ENCODE measurements around the gene SHISA6.

Gene SHISA6

GRCh38 chr17:11601661-11602060 is 360.6 kb downstream of the SHISA6 start:
- no CpG with 5 or more reads among the region's 5 CpGs for WGBS (ENCODE audit: extremely low coverage, insufficient coverage, insufficient read length)
- H3K23ac ChIP-seq (ENCODE audit: low read length) = no peak overlapping the region
- H2AK5ac ChIP-seq (ENCODE audit: low read length) = no peak overlapping the region
- no peaks in the 10 kb centered on the region for H3K36me3 ChIP-seq (ENCODE audit: control insufficient read depth in 1 of 2, insufficient read depth in 2 of 2, low read length in 2 of 2)
- H3K4me2 ChIP-seq (ENCODE audit: low read length) = no peak overlapping the region
- no peak overlapping the region for H2AFZ ChIP-seq (ENCODE audit: insufficient read depth, low read length, poor library complexity)
- no peak overlapping the region for H3K18ac ChIP-seq (ENCODE audit: low read length)
- H2BK5ac ChIP-seq (ENCODE audit: low read depth, low read length, poor library complexity) = no peak overlapping the region
- H4K12ac ChIP-seq (ENCODE audit: low read depth, low read length) = no peak overlapping the region
- H3K4me1 ChIP-seq (ENCODE audit: control insufficient read depth in 1 of 2, insufficient read depth in 2 of 2, low read length in 2 of 2) = no peaks in the 10 kb centered on the region
- no peak overlapping the region for H2BK12ac ChIP-seq (ENCODE audit: low read length)
- H3K79me1 ChIP-seq (ENCODE audit: low read length) = no peaks in the 10 kb centered on the region
- H3K27me3 ChIP-seq (ENCODE audit: insufficient read depth, low read length) = no peaks in the 10 kb centered on the region
- no peak overlapping the region for H2BK120ac ChIP-seq (ENCODE audit: insufficient read depth, low read length, poor library complexity)
- H3K9ac ChIP-seq (ENCODE audit: low read length) = no peak overlapping the region
- no peak overlapping the region for H3K4me3 ChIP-seq (ENCODE audit: low read depth, low read length)
- H3K9me3 ChIP-seq (ENCODE audit: insufficient read depth, low read depth, low read length) = peaks cover 2% of the 10 kb centered on the region
- H4K91ac ChIP-seq (ENCODE audit: low read depth, low read length) = no peak overlapping the region
- H3K79me2 ChIP-seq (ENCODE audit: control insufficient read depth, insufficient read depth, low read length, poor library complexity) = no peaks in the 10 kb centered on the region
- no peak for DNase-seq
- no peak overlapping the region for H4K8ac ChIP-seq (ENCODE audit: low read depth, low read length)
- no peak overlapping the region for H3K27ac ChIP-seq (ENCODE audit: low read depth, low read length)
- H3K14ac ChIP-seq (ENCODE audit: low read length) = no peak overlapping the region
- H3K4ac ChIP-seq (ENCODE audit: low read depth, low read length) = no peak overlapping the region

GRCh38 chr17:11608396-11608795 is 367.4 kb downstream of the SHISA6 start:
- no peak overlapping the region for H4K8ac ChIP-seq (ENCODE audit: low read depth, low read length)
- no peak overlapping the region for H3K4me3 ChIP-seq (ENCODE audit: low read depth, low read length)
- H3K18ac ChIP-seq (ENCODE audit: low read length) = no peak overlapping the region
- DNase-seq = no peak
- no peak overlapping the region for H2AK5ac ChIP-seq (ENCODE audit: low read length)
- H3K27me3 ChIP-seq (ENCODE audit: insufficient read depth, low read length) = no peaks in the 10 kb centered on the region
- no peak overlapping the region for H2BK5ac ChIP-seq (ENCODE audit: low read depth, low read length, poor library complexity)
- H3K4me2 ChIP-seq (ENCODE audit: low read length) = no peak overlapping the region
- H3K9ac ChIP-seq (ENCODE audit: low read length) = no peak overlapping the region
- H2AFZ ChIP-seq (ENCODE audit: insufficient read depth, low read length, poor library complexity) = no peak overlapping the region
- no peak overlapping the region for H2BK120ac ChIP-seq (ENCODE audit: insufficient read depth, low read length, poor library complexity)
- no CpG with 5 or more reads among the region's 6 CpGs for WGBS (ENCODE audit: extremely low coverage, insufficient coverage, insufficient read length)
- H4K12ac ChIP-seq (ENCODE audit: low read depth, low read length) = no peak overlapping the region
- H3K27ac ChIP-seq (ENCODE audit: low read depth, low read length) = no peak overlapping the region
- no peak overlapping the region for H3K14ac ChIP-seq (ENCODE audit: low read length)
- no peaks in the 10 kb centered on the region for H3K4me1 ChIP-seq (ENCODE audit: control insufficient read depth in 1 of 2, insufficient read depth in 2 of 2, low read length in 2 of 2)
- H3K4ac ChIP-seq (ENCODE audit: low read depth, low read length) = no peak overlapping the region
- no peak overlapping the region for H3K23ac ChIP-seq (ENCODE audit: low read length)
- H2BK12ac ChIP-seq (ENCODE audit: low read length) = no peak overlapping the region
- no peaks in the 10 kb centered on the region for H3K79me2 ChIP-seq (ENCODE audit: control insufficient read depth, insufficient read depth, low read length, poor library complexity)
- no peaks in the 10 kb centered on the region for H3K79me1 ChIP-seq (ENCODE audit: low read length)
- H4K91ac ChIP-seq (ENCODE audit: low read depth, low read length) = no peak overlapping the region
- peaks cover 2% of the 10 kb centered on the region for H3K9me3 ChIP-seq (ENCODE audit: insufficient read depth, low read depth, low read length)
- no peaks in the 10 kb centered on the region for H3K36me3 ChIP-seq (ENCODE audit: control insufficient read depth in 1 of 2, insufficient read depth in 2 of 2, low read length in 2 of 2)

- H3K4me3 ChIP-seq (ENCODE audit: low read depth, low read length) = no peak overlapping the region
- H3K4me2 ChIP-seq (ENCODE audit: low read length) = no peak overlapping the region
- no CpG with 5 or more reads among the region's 6 CpGs for WGBS (ENCODE audit: extremely low coverage, insufficient coverage, insufficient read length)
- H3K79me1 ChIP-seq (ENCODE audit: low read length) = no peaks in the 10 kb centered on the region
- H2BK120ac ChIP-seq (ENCODE audit: insufficient read depth, low read length, poor library complexity) = no peak overlapping the region
- no peak overlapping the region for H4K91ac ChIP-seq (ENCODE audit: low read depth, low read length)
- H3K9me3 ChIP-seq (ENCODE audit: insufficient read depth, low read depth, low read length) = peaks cover 2% of the 10 kb centered on the region
- no peaks in the 10 kb centered on the region for H3K79me2 ChIP-seq (ENCODE audit: control insufficient read depth, insufficient read depth, low read length, poor library complexity)
- H2AFZ ChIP-seq (ENCODE audit: insufficient read depth, low read length, poor library complexity) = no peak overlapping the region
- no peak overlapping the region for H3K18ac ChIP-seq (ENCODE audit: low read length)
- H2AK5ac ChIP-seq (ENCODE audit: low read length) = no peak overlapping the region
- no peak overlapping the region for H3K27ac ChIP-seq (ENCODE audit: low read depth, low read length)
- no peaks in the 10 kb centered on the region for H3K36me3 ChIP-seq (ENCODE audit: control insufficient read depth in 1 of 2, insufficient read depth in 2 of 2, low read length in 2 of 2)
- no peak overlapping the region for H4K8ac ChIP-seq (ENCODE audit: low read depth, low read length)
- H3K4me1 ChIP-seq (ENCODE audit: control insufficient read depth in 1 of 2, insufficient read depth in 2 of 2, low read length in 2 of 2) = no peaks in the 10 kb centered on the region
- DNase-seq = no peak
- H3K14ac ChIP-seq (ENCODE audit: low read length) = no peak overlapping the region
- no peaks in the 10 kb centered on the region for H3K27me3 ChIP-seq (ENCODE audit: insufficient read depth, low read length)
- H4K12ac ChIP-seq (ENCODE audit: low read depth, low read length) = no peak overlapping the region
- H2BK12ac ChIP-seq (ENCODE audit: low read length) = no peak overlapping the region
- no peak overlapping the region for H3K9ac ChIP-seq (ENCODE audit: low read length)
- H2BK5ac ChIP-seq (ENCODE audit: low read depth, low read length, poor library complexity) = no peak overlapping the region
- no peak overlapping the region for H3K23ac ChIP-seq (ENCODE audit: low read length)
- no peak overlapping the region for H3K4ac ChIP-seq (ENCODE audit: low read depth, low read length)
These were observed 370.1 kb downstream of the SHISA6 start for GRCh38 chr17:11610999-11611566.

- H3K27ac ChIP-seq (ENCODE audit: low read depth, low read length) = no peak overlapping the region
- no peak overlapping the region for H4K91ac ChIP-seq (ENCODE audit: low read depth, low read length)
- no peaks in the 10 kb centered on the region for H3K4me1 ChIP-seq (ENCODE audit: control insufficient read depth in 1 of 2, insufficient read depth in 2 of 2, low read length in 2 of 2)
- no peak overlapping the region for H3K9ac ChIP-seq (ENCODE audit: low read length)
- no peaks in the 10 kb centered on the region for H3K36me3 ChIP-seq (ENCODE audit: control insufficient read depth in 1 of 2, insufficient read depth in 2 of 2, low read length in 2 of 2)
- H2BK5ac ChIP-seq (ENCODE audit: low read depth, low read length, poor library complexity) = no peak overlapping the region
- no peak overlapping the region for H3K14ac ChIP-seq (ENCODE audit: low read length)
- no peak overlapping the region for H3K23ac ChIP-seq (ENCODE audit: low read length)
- H4K8ac ChIP-seq (ENCODE audit: low read depth, low read length) = no peak overlapping the region
- H3K79me2 ChIP-seq (ENCODE audit: control insufficient read depth, insufficient read depth, low read length, poor library complexity) = no peaks in the 10 kb centered on the region
- H2AFZ ChIP-seq (ENCODE audit: insufficient read depth, low read length, poor library complexity) = no peak overlapping the region
- H2BK120ac ChIP-seq (ENCODE audit: insufficient read depth, low read length, poor library complexity) = no peak overlapping the region
- no peak overlapping the region for H3K18ac ChIP-seq (ENCODE audit: low read length)
- DNase-seq = no peak
- peaks cover 2% of the 10 kb centered on the region for H3K9me3 ChIP-seq (ENCODE audit: insufficient read depth, low read depth, low read length)
- no peak overlapping the region for H4K12ac ChIP-seq (ENCODE audit: low read depth, low read length)
- no peak overlapping the region for H2AK5ac ChIP-seq (ENCODE audit: low read length)
- H3K4ac ChIP-seq (ENCODE audit: low read depth, low read length) = no peak overlapping the region
- no peak overlapping the region for H3K4me3 ChIP-seq (ENCODE audit: low read depth, low read length)
- WGBS (ENCODE audit: extremely low coverage, insufficient coverage, insufficient read length) = no CpG with 5 or more reads among the region's 2 CpGs
- no peak overlapping the region for H3K4me2 ChIP-seq (ENCODE audit: low read length)
- H3K27me3 ChIP-seq (ENCODE audit: insufficient read depth, low read length) = no peaks in the 10 kb centered on the region
- H2BK12ac ChIP-seq (ENCODE audit: low read length) = no peak overlapping the region
- no peaks in the 10 kb centered on the region for H3K79me1 ChIP-seq (ENCODE audit: low read length)
These were observed 371.9 kb downstream of the SHISA6 start for GRCh38 chr17:11612956-11613355.

Data from trophoblast cell (in vitro differentiated cells and primary cell).